ENCODE results near the gene COPZ2. TPM values are rescaled to one million over a fixed set of nuclear protein-coding genes. Genes with fewer than 3 reads are reported as not detected.

The COPZ2 gene
- total and polyA plus RNA-seq, 4 donors, result 7.8 to 137 (median 31.3) TPM

DNA sequence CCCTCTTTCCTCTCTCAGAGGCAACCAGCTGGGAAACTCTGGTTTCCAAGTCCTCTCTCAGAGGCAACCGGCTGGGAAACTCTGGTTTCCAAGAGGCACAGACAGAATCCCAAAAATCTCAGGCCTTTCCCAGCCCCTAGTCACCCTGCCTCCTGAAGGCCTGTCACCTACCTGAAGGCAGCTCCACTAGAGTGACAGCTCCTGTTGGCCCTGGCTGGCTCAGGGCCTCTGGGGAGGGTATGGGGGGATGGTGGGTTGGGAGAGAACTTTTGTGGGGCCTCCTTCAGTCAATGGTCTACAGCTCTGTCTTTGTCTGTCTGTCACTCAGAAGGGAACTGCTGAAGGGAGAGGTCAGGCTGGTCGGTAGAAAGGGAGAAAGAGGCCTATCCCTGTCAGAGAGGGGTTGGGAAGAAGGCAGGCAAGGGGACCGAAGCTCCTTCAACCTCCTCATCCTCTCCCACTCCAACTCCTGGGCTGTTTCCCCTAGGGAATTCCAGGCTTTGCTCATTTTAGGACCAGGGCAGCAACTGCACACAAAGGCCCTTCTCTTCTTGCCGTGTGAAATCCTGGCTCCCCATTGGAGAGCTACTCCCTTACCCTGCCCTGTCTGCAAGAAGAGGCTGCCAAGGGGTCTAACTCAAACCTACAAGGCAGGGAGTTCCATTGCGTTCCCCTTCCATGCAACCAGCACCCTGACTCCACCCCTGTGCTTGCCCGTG lies 23.6 kb downstream of the COPZ2 start:
- Histone ChIP-seq H3K36me3 (ENCODE audit: control insufficient read depth, insufficient read depth, low read length) (no peaks in the 10 kb centered on the region), H3K4me1 (ENCODE audit: control insufficient read depth, insufficient read depth, low read length) (peaks cover 45% of the 10 kb centered on the region), H3K27ac (ENCODE audit: low read depth, low read length) (peak overlapping the region; percentile 67), H3K27me3 (ENCODE audit: control insufficient read depth, insufficient read depth, low read length) (no peaks in the 10 kb centered on the region), H3K4me3 (ENCODE audit: low read depth, low read length) (no peak overlapping the region), H3K9me3 (ENCODE audit: control insufficient read depth, insufficient read depth, low read length) (no peaks in the 10 kb centered on the region)
- WGBS (ENCODE audit: insufficient coverage), result 22% methylated on average over 5 of the region's 6 CpGs
- DNase-seq (ENCODE audit: low read depth in 4 of 6, low spot score in 6 of 6), result no peak

DNA sequence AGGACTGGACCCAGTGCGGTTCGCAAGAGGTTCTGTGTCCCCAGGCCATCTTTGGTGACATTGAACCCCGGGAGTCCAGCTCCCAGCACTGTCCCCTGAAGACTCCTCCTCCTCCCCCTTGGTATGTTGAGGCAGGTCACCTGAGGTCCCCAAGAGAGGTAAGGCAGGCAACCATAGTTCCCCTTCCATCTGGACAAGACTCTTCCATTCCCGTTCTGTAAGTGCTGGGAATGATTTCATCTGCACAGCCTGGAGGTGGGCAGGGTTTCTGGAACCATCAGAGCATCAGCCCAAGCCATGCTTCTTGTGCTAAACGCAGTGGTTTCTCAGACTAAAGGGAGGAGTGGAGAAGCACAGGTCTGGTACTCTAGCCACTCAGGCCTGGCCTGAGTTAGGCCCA lies 24.9 kb downstream of the COPZ2 start:
- 25% methylated on average over 2 of the region's 5 CpGs for WGBS (ENCODE audit: insufficient coverage)
- H3K9me3 ChIP-seq (ENCODE audit: control insufficient read depth, insufficient read depth, low read length), result no peaks in the 10 kb centered on the region
- peak overlapping the region; percentile 40 for H3K4me3 ChIP-seq (ENCODE audit: low read depth, low read length)
- no peaks in the 10 kb centered on the region for H3K36me3 ChIP-seq (ENCODE audit: control insufficient read depth, insufficient read depth, low read length)
- H3K27ac ChIP-seq (ENCODE audit: low read depth, low read length), result peak overlapping the region; percentile 58
- H3K4me1 ChIP-seq (ENCODE audit: control insufficient read depth, insufficient read depth, low read length), result peaks cover 40% of the 10 kb centered on the region
- peak in 1 of 6 donors; percentile 81 for DNase-seq (ENCODE audit: low read depth in 4 of 6, low spot score in 6 of 6)
- no peaks in the 10 kb centered on the region for H3K27me3 ChIP-seq (ENCODE audit: control insufficient read depth, insufficient read depth, low read length)

DNA sequence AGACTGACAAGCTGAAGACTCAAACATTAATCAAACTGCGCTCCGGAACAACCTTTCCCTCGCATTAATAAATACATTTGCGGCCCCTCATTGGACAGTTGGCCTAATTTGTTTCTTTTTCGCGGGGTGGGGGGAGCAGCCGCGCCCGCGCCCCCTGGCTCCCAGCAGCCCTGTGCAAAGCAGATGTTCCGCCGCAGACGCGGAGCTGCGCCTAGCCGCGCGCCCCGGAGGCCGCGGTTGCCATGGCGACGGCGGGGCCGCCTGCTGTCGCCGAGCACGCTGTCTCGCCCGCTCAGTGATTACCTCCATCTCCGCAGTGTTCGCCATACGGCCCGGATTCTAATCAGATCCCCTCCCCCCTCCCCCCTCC lies 25.5 kb downstream of the COPZ2 start:
- WGBS (ENCODE audit: insufficient coverage), result 0% methylated on average over 22 of the region's 34 CpGs
- Histone ChIP-seq H3K27ac (ENCODE audit: low read depth, low read length) (no peak overlapping the region), H3K4me3 (ENCODE audit: low read depth, low read length) (peak overlapping the region; percentile 40), H3K4me1 (ENCODE audit: control insufficient read depth, insufficient read depth, low read length) (peaks cover 40% of the 10 kb centered on the region), H3K9me3 (ENCODE audit: control insufficient read depth, insufficient read depth, low read length) (no peaks in the 10 kb centered on the region), H3K36me3 (ENCODE audit: control insufficient read depth, insufficient read depth, low read length) (no peaks in the 10 kb centered on the region), H3K27me3 (ENCODE audit: control insufficient read depth, insufficient read depth, low read length) (no peaks in the 10 kb centered on the region)
- peak in 2 of 6 donors; percentile 95 to 97 for DNase-seq (ENCODE audit: low read depth in 4 of 6, low spot score in 6 of 6)

DNA sequence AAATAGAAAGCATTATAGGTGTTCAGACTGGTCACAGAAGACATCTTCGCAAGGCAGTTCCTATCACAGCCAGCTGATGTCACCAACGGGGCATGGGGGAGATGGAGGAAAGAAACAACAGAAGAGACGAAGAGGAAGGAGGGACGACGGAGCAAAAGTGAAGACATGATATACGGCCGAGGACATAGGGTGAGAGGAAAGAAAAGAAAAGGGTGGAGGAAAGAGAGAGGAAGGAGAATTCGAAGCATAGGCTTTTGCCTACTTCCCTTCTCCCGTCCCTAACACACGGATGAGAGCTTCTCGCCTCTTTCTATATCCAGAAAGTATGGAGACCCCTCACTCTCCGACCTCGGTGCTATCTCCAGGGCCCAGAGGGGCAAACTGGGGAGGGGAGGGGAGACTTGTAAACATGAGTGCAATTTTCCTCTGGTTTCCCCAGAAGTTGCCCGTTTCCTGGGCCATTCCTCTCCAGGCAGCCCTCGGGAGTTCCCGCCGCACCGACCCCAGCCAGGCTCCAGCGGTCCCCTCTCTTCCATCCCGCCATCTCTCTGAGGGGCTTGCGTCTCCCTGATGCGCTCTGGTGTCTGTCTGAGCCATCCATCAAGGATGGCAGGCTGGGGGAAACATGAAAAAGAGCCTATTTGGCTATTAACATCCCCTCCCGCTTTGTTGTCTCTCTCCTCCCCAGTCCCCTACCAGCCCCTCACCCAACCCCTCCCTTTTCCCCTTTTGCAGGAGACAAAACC lies 26.0 kb downstream of the COPZ2 start:
- peak overlapping the region; percentile 40 for H3K4me3 ChIP-seq (ENCODE audit: low read depth, low read length)
- H3K9me3 ChIP-seq (ENCODE audit: control insufficient read depth, insufficient read depth, low read length), result no peaks in the 10 kb centered on the region
- peaks cover 40% of the 10 kb centered on the region for H3K4me1 ChIP-seq (ENCODE audit: control insufficient read depth, insufficient read depth, low read length)
- peak overlapping the region; percentile 42 for H3K27ac ChIP-seq (ENCODE audit: low read depth, low read length)
- H3K27me3 ChIP-seq (ENCODE audit: control insufficient read depth, insufficient read depth, low read length), result no peaks in the 10 kb centered on the region
- no peaks in the 10 kb centered on the region for H3K36me3 ChIP-seq (ENCODE audit: control insufficient read depth, insufficient read depth, low read length)
- DNase-seq (ENCODE audit: low read depth in 4 of 6, low spot score in 6 of 6), result peak in 2 of 6 donors; percentile 60 to 81
- WGBS (ENCODE audit: insufficient coverage), result 0% methylated on average over 12 of the region's 23 CpGs

DNA sequence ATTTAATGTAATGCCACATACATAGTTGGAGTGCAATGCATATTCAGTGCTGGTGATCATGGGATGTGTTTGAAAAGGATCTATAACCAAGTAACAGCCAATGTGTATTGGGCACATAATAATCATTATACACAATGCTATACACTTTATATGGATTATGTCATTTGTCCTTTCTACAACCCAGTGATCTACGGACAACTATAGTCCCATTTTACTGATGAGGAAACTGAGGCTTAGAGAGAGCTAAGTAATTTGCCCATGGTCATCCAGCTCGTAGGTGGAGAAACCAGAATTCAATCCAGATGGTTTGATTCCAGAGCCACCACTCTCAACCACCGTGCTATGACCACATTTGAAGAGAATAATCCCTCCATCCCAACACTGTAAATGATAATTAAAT lies 27.4 kb downstream of the COPZ2 start:
- no peak overlapping the region for H3K4me3 ChIP-seq (ENCODE audit: low read depth, low read length)
- H3K27ac ChIP-seq (ENCODE audit: low read depth, low read length), result no peak overlapping the region
- no peaks in the 10 kb centered on the region for H3K9me3 ChIP-seq (ENCODE audit: control insufficient read depth, insufficient read depth, low read length)
- H3K36me3 ChIP-seq (ENCODE audit: control insufficient read depth, insufficient read depth, low read length), result no peaks in the 10 kb centered on the region
- WGBS (ENCODE audit: insufficient coverage), result no CpG with 5 or more reads among the region's 3 CpGs
- peaks cover 40% of the 10 kb centered on the region for H3K4me1 ChIP-seq (ENCODE audit: control insufficient read depth, insufficient read depth, low read length)
- H3K27me3 ChIP-seq (ENCODE audit: control insufficient read depth, insufficient read depth, low read length), result no peaks in the 10 kb centered on the region
- DNase-seq (ENCODE audit: low read depth in 4 of 6, low spot score in 6 of 6), result no peak

DNA sequence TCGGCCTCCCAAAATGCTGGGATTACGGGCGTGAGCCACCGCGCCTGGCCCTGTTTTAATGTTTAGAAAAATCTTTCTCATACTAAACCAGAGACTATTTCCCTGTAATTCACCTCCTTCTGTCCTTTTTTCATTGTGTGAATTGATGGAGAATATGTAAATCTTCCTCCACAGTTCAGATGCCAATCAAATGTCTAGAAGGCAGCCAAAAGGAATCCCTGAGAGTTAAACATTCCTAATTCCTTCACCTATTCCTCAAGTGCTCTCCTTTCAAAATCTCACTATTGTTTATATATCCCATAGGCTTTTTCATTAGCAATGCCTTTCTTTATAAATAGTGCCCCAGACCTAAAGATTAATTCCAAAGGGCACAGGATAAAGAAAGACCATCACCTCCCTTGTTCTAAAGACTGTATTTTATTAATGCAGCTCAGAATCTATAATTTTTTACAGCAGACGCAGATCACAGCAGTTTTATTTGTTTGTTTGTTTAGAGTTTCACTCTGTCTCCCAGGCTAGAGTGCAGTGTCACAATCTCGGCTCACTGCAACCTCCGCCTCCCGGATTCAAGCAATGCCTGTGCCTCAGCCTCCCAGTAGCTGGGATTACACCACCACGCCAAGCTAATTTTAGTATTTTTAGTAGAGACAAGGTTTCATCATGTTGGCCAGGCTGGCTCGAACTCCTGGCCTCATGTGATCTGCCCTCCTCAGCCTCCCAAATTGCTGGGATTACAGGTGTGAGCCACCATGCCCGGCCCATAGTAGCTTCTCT lies 30.5 kb downstream of the COPZ2 start:
- 93% methylated on average over 3 of the region's 12 CpGs for WGBS (ENCODE audit: insufficient coverage)
- peaks cover 43% of the 10 kb centered on the region for H3K4me1 ChIP-seq (ENCODE audit: control insufficient read depth, insufficient read depth, low read length)
- H3K4me3 ChIP-seq (ENCODE audit: low read depth, low read length), result no peak overlapping the region
- no peak overlapping the region for H3K27ac ChIP-seq (ENCODE audit: low read depth, low read length)
- DNase-seq (ENCODE audit: low read depth in 4 of 6, low spot score in 6 of 6), result no peak
- H3K36me3 ChIP-seq (ENCODE audit: control insufficient read depth, insufficient read depth, low read length), result no peaks in the 10 kb centered on the region
- H3K9me3 ChIP-seq (ENCODE audit: control insufficient read depth, insufficient read depth, low read length), result no peaks in the 10 kb centered on the region
- no peaks in the 10 kb centered on the region for H3K27me3 ChIP-seq (ENCODE audit: control insufficient read depth, insufficient read depth, low read length)

DNA sequence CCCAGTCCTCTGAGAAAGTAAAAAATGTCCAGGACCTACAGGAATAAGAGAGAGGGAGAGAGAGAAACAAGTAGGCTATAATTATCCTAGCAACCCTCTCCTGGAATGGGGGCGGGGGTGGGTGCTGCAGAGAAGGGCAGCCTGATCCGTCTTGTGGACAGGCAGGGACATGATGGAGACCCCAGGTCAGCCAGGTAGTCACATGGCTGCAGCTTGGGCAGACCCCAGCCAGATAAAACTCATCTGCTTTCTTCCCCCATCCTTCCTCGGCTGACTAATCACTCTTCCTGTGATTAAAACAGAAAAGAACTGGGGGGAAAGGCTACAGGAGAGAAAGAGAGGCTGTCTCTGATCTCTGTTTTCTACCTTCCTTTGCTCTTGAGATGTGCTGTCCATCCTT lies 32.6 kb downstream of the COPZ2 start:
- H3K27me3 ChIP-seq (ENCODE audit: control insufficient read depth, insufficient read depth, low read length), result no peaks in the 10 kb centered on the region
- peaks cover 43% of the 10 kb centered on the region for H3K4me1 ChIP-seq (ENCODE audit: control insufficient read depth, insufficient read depth, low read length)
- H3K4me3 ChIP-seq (ENCODE audit: low read depth, low read length), result no peak overlapping the region
- 37% methylated on average over 2 of the region's 3 CpGs for WGBS (ENCODE audit: insufficient coverage)
- peak overlapping the region; percentile 7 for H3K27ac ChIP-seq (ENCODE audit: low read depth, low read length)
- H3K9me3 ChIP-seq (ENCODE audit: control insufficient read depth, insufficient read depth, low read length), result no peaks in the 10 kb centered on the region
- H3K36me3 ChIP-seq (ENCODE audit: control insufficient read depth, insufficient read depth, low read length), result no peaks in the 10 kb centered on the region
- no peak for DNase-seq (ENCODE audit: low read depth in 4 of 6, low spot score in 6 of 6)

DNA sequence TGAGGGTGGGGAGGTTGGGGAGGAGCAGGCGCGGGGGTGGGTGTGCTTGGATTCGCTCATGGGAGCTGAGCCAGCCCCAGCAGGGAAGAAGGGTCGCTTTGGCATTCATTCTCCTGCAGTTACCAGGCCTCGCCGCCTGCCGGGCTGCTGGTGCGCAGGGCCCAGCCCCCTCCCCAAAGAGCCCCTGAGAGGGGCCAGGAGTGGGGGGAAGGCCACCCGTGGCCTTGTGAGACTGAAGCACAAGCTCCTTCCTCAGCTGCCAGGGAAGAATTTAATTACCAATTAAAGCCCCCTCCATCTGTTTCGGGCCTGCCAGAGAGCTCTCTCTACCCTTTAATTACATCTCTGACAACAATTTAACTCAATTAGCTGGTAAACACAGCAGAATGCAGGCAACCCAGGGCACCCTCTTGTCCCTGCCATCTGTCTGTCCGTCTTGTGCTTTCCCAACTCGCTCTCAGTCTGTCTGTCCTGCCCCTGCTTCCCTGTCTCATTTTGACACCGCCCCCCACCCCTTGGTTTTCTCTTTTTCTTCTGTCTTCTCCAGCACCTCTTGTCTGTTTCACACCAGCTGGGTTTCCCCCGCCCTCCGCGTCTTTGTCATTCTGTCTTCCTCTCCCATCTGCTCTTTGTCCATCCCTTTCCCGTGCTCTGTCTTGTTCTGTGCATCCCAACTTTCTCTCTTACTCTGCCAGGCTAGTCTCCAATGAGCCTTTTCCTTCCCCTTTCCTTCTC lies 34.0 kb downstream of the COPZ2 start:
- Histone ChIP-seq H3K27me3 (ENCODE audit: control insufficient read depth, insufficient read depth, low read length) (no peaks in the 10 kb centered on the region), H3K4me3 (ENCODE audit: low read depth, low read length) (no peak overlapping the region), H3K9me3 (ENCODE audit: control insufficient read depth, insufficient read depth, low read length) (no peaks in the 10 kb centered on the region), H3K27ac (ENCODE audit: low read depth, low read length) (peak overlapping the region; percentile 87), H3K36me3 (ENCODE audit: control insufficient read depth, insufficient read depth, low read length) (no peaks in the 10 kb centered on the region), H3K4me1 (ENCODE audit: control insufficient read depth, insufficient read depth, low read length) (peaks cover 48% of the 10 kb centered on the region)
- DNase-seq (ENCODE audit: low read depth in 4 of 6, low spot score in 6 of 6), result peak in 2 of 6 donors; percentile 95
- 9% methylated on average over 17 of the region's 17 CpGs for WGBS (ENCODE audit: insufficient coverage)

DNA sequence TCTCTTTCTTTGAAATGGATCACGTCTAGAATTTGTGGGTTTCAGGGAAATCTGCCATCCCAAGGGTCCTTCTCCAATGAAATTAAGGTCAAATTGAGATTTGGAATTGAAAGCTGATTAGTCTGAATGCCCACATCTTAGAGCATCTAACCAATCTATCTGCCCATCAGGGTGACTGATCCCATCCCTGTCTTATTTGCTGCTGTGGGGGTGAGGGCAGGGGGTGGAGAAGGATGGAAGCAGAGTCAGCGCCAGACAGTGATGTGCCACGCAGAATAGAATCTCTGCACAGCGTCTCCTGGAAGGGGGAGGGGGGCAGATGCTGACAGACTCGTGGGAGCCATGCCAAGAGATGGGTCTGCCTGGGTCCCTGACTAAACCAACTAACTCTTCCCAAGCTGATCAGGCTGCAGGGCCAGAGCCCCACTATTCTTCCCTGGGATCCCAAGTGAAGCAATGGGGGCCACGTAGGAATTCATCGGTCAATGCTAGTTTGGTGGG lies 34.6 kb downstream of the COPZ2 start:
- Histone ChIP-seq H3K9me3 (ENCODE audit: control insufficient read depth, insufficient read depth, low read length) (no peaks in the 10 kb centered on the region), H3K27me3 (ENCODE audit: control insufficient read depth, insufficient read depth, low read length) (no peaks in the 10 kb centered on the region), H3K27ac (ENCODE audit: low read depth, low read length) (peak overlapping the region; percentile 87), H3K4me3 (ENCODE audit: low read depth, low read length) (no peak overlapping the region), H3K4me1 (ENCODE audit: control insufficient read depth, insufficient read depth, low read length) (peaks cover 49% of the 10 kb centered on the region), H3K36me3 (ENCODE audit: control insufficient read depth, insufficient read depth, low read length) (no peaks in the 10 kb centered on the region)
- no peak for DNase-seq (ENCODE audit: low read depth in 4 of 6, low spot score in 6 of 6)
- WGBS (ENCODE audit: insufficient coverage), result 10% methylated on average over 6 of the region's 7 CpGs
